HepG2 (cell line): ENCODE results near the gene HID1. TPM values are rescaled to one million over a fixed set of nuclear protein-coding genes. Genes with fewer than 3 reads are reported as not detected.
A peak's percentile ranks its signal among the peaks of the same experiment; 100 is the strongest.

Experiments used
- ATF7-NPFF ChIP-seq: sonication (generic); formaldehyde crosslinking; IDR thresholded peaks from 2 replicates; pipeline ENCODE4 v1.8.1; 2023; ENCODE audit warnings: mild to moderate bottlenecking, low read depth, missing genetic modification reagents, moderate library complexity
- BRD4 ChIP-seq: sonication (generic); formaldehyde crosslinking; IDR thresholded peaks from 2 replicates; pipeline ENCODE4 v1.4.0; 2020; ENCODE audit warnings: missing genetic modification reagents
- CBFB ChIP-seq: sonication (generic); formaldehyde crosslinking; IDR thresholded peaks from 2 replicates; pipeline ENCODE4 v1.4.0; 2020; ENCODE audit warnings: missing genetic modification reagents
- ETV5 ChIP-seq: IDR thresholded peaks from 2 replicates; pipeline ENCODE4 v1.6.1; 2018; ENCODE audit warnings: missing biosample characterization, missing genetic modification reagents, inconsistent platforms, borderline replicate concordance
- FOSL1 ChIP-seq: sonication (generic); formaldehyde crosslinking; IDR thresholded peaks from 2 replicates; pipeline ENCODE4 v1.9.0; 2021; ENCODE audit warnings: missing genetic modification reagents, borderline replicate concordance
- GTF2F1 ChIP-seq: fragments of 150-350 bp; IDR thresholded peaks from 2 replicates; pipeline ENCODE4 v1.6.1; 2014; ENCODE audit warnings: low read length
- HNF4A ChIP-seq: sonication (generic); formaldehyde crosslinking; IDR thresholded peaks from 2 replicates; pipeline ENCODE4 v1.4.0; 2020; ENCODE audit warnings: missing genetic modification reagents
- ISX ChIP-seq: sonication (generic); formaldehyde crosslinking; conservative IDR thresholded peaks from 2 replicates; pipeline ENCODE4 v1.5.0; 2020; ENCODE audit warnings: missing genetic modification reagents
- MBD4 ChIP-seq: IDR thresholded peaks from 2 replicates; pipeline ENCODE4 v1.6.1; 2012; ENCODE audit warnings: low read length, inconsistent platforms, borderline replicate concordance
- MED8 ChIP-seq: sonication (generic); formaldehyde crosslinking; IDR thresholded peaks from 2 replicates; pipeline ENCODE4 v1.8.1; 2023; ENCODE audit warnings: mild to moderate bottlenecking, missing genetic modification reagents; ENCODE audit not compliant: insufficient replicate concordance
- NFKB2 ChIP-seq: sonication (generic); formaldehyde crosslinking; IDR thresholded peaks from 2 replicates; pipeline ENCODE4 v1.4.0; 2020; ENCODE audit warnings: missing genetic modification reagents, borderline replicate concordance
- NONO ChIP-seq, 2 experiments: fragments of 450-650 bp in 1 of 2; sonication (generic) in 1 of 2; formaldehyde crosslinking in 1 of 2; IDR thresholded peaks in 1 of 2; conservative IDR thresholded peaks in 1 of 2; 2 replicates each; pipeline versions ENCODE4 v1.6.1 to v1.8.0; 2017 to 2022; ENCODE audit warnings: mild to moderate bottlenecking in 1 of 2, missing genetic modification reagents in 1 of 2, moderate library complexity in 1 of 2
- NR3C1 ChIP-seq: sonication (generic); formaldehyde crosslinking; IDR thresholded peaks from 2 replicates; pipeline ENCODE4 v1.4.0; 2020; ENCODE audit warnings: missing genetic modification reagents
- RAD21 ChIP-seq: fragments of 450-650 bp; formaldehyde crosslinking; IDR thresholded peaks from 2 replicates; pipeline ENCODE4 v1.5.0; 2020; ENCODE audit warnings: mild to moderate bottlenecking
- RARA ChIP-seq: IDR thresholded peaks from 2 replicates; pipeline ENCODE4 v1.6.1; 2016; ENCODE audit warnings: missing genetic modification reagents, missing compliant biosample characterization
- SRSF1 ChIP-seq: fragments of 200-400 bp; formaldehyde crosslinking; optimal IDR thresholded peaks from 2 replicates; pipeline ENCODE3; 2017; ENCODE audit warnings: mild to moderate bottlenecking, low read depth, low read length, moderate library complexity
- SUZ12 ChIP-seq: fragments of 150-350 bp; IDR thresholded peaks from 2 replicates; pipeline ENCODE4 v1.6.1; 2014; ENCODE audit warnings: low read depth, low read length
- TBX2 ChIP-seq: sonication (generic); formaldehyde crosslinking; IDR thresholded peaks from 2 replicates; pipeline ENCODE4 v1.5.0; 2020; ENCODE audit warnings: missing genetic modification reagents, mild to moderate bottlenecking, borderline replicate concordance
- ZNF333 ChIP-seq: sonication (generic); formaldehyde crosslinking; IDR thresholded peaks from 2 replicates; pipeline ENCODE4 v1.4.0; 2020; ENCODE audit warnings: mild to moderate bottlenecking, missing genetic modification reagents, borderline replicate concordance
- ZNF383 ChIP-seq: sonication (generic); formaldehyde crosslinking; IDR thresholded peaks from 2 replicates; pipeline ENCODE4 v1.4.0; 2020; ENCODE audit warnings: missing genetic modification reagents, mild to moderate bottlenecking, borderline replicate concordance
- ZNF761 ChIP-seq: sonication (generic); formaldehyde crosslinking; conservative IDR thresholded peaks from 2 replicates; pipeline ENCODE4 v1.4.0; 2020; ENCODE audit warnings: mild to moderate bottlenecking, missing genetic modification reagents
- ZNF781 ChIP-seq: sonication (generic); formaldehyde crosslinking; IDR thresholded peaks from 2 replicates; pipeline ENCODE4 v1.5.1; 2020; ENCODE audit warnings: borderline replicate concordance, mild to moderate bottlenecking, missing genetic modification reagents; ENCODE audit errors: not compliant biosample characterization
- ZSCAN25 ChIP-seq: sonication (generic); formaldehyde crosslinking; IDR thresholded peaks from 2 replicates; pipeline ENCODE4 v1.8.0; 2022; ENCODE audit warnings: mild to moderate bottlenecking, missing genetic modification reagents
- polyA plus RNA-seq, 8 experiments: library from polyadenylated mRNA; depleted of rRNA in 3 of 8; stranded (reverse) in 7 of 8; unstranded in 1 of 8; fragments of >200 nt; fragmentation: Illumina TruSeq in 4 of 8; extraction: Trizol in 4 of 8; gene quantifications; 2 replicates each; pipeline versions ENCODE4 v1.2.1 to v1.2.3, GENCODE V29; 2011 to 2016; ENCODE audit warnings: low read depth in 4 of 8, missing spikeins in 1 of 8, mixed read lengths in 1 of 8; ENCODE audit not compliant: insufficient read depth in 1 of 8
- total RNA-seq, 5 experiments: library from RNA; depleted of rRNA; stranded (reverse); fragments of >200 nt; fragmentation: Illumina TruSeq; extraction: Trizol; gene quantifications; 2 replicates each; pipeline ENCODE4 v1.2.3, GENCODE V29; 2016; ENCODE audit warnings: low read depth in 1 of 5
- TF ChIP-seq, protein P1 (sequence below): sonication (generic); formaldehyde crosslinking; IDR thresholded peaks from 2 replicates; pipeline ENCODE4 v1.5.0; 2020; ENCODE audit warnings: mild to moderate bottlenecking, missing genetic modification reagents

Gene HID1
- total and polyA plus RNA-seq, 2 of the 13 experiments (the other 11 are each of a cell fraction or from before 2014, with no cell fraction given): 2.1 to 10.6 TPM

DNA sequence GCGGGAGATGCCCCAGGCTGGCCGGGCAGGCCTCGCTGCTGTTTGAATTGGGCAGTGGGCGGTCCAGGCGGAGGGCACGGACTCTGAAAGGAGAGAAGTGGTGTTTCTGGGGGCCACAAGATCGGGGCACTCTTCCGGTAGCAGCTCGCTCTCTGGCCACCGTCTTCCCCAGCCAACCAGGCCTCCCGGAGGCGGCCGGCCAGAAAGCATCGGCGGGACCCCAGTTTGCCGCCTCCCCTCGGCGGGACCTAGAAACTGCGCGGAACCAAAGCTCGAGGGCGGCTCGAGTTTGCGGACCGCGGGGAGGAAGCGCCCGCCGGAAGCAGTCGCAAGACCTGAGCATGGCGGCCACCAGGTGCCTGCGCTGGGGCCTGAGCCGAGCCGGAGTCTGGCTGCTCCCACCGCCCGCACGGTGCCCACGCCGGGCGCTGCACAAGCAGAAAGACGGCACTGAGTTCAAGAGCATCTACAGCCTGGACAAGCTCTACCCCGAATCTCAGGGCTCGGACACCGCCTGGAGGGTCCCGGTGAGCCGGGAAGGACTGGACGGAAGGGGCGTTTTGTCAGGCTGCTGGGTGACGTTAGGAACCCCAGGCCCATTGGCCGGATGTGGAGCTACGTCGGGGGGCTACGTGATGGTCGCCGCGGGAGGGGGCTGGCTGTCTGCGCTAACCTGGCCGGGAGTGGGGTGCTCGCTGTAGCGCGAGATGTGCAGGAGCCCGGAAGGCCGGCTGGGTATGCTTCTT is 40.0 kb upstream of the HID1 start, which contains the start of gene MRPL58 (continued):
- TF ChIP-seq ZNF333 (peak; percentile 99), GTF2F1 (0 out of 2 replicates have a peak, but pooled peaks have one; percentile 44), CBFB (CRISPR knock-in tag) (peak; percentile 97), HNF4A (CRISPR knock-in tag) (peak; percentile 63), ZNF383 (CRISPR knock-in tag) (0 out of 2 replicates have a peak, but pooled peaks have one; percentile 43), ZSCAN25 (CRISPR knock-in tag) (peak; percentile 54; the same call in 1 of the 2 replicates), MED8 (CRISPR knock-in tag) (peak; percentile 99), NR3C1 (CRISPR knock-in tag) (0 out of 2 replicates have a peak, but pooled peaks have one; percentile 16), ETV5 (CRISPR knock-in tag) (peak; percentile 88), SRSF1 (peak; percentile 93), ISX (CRISPR knock-in tag) (0 out of 2 replicates have a peak, but pooled peaks have one; percentile 62), MBD4 (no peak), NFKB2 (CRISPR knock-in tag) (peak; percentile 97), TBX2 (CRISPR knock-in tag) (peak; percentile 88), RAD21 (peak; percentile 80), NONO (IDR thresholded peaks at IDR 0.05) (no peak), NONO (CRISPR knock-in tag; conservative IDR thresholded peaks at IDR 0.05) (peak; percentile 99), SUZ12 (0 out of 2 replicates have a peak, but pooled peaks have one; percentile 15), ATF7-NPFF (CRISPR knock-in tag) (peak; percentile 89), ZNF781 (CRISPR knock-in tag) (peak; percentile 98), BRD4 (CRISPR knock-in tag) (peak; percentile 99), FOSL1 (CRISPR knock-in tag) (no peak; the same call in 1 of the 2 replicates), RARA (CRISPR knock-in tag) (peak; percentile 59), ZNF761 (CRISPR knock-in tag) (peak; percentile 98; the same call in 1 of the 2 replicates)
- TF ChIP-seq, protein P1, sequence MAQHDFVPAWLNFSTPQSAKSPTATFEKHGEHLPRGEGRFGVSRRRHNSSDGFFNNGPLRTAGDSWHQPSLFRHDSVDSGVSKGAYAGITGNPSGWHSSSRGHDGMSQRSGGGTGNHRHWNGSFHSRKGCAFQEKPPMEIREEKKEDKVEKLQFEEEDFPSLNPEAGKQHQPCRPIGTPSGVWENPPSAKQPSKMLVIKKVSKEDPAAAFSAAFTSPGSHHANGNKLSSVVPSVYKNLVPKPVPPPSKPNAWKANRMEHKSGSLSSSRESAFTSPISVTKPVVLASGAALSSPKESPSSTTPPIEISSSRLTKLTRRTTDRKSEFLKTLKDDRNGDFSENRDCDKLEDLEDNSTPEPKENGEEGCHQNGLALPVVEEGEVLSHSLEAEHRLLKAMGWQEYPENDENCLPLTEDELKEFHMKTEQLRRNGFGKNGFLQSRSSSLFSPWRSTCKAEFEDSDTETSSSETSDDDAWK (CRISPR knock-in tag): no peak
